HG03571 (cell line): ENCODE data around the gene RNU7-1.

Experiments
- ATAC-seq: cut with Tn5 transposase; IDR thresholded peaks from one replicate; pipeline ENCODE4 v1.9.1; 2021; ENCODE audit not compliant: unreplicated experiment

RNU7-1 gene

GRCh38 chr12:6936636-6937480 lies 6.8 kb upstream of the RNU7-1 start:
- peak; percentile 1 for ATAC-seq

- ATAC-seq = peak; percentile 79
Measured at GRCh38 chr12:6937481-6938352, 5.9 kb upstream of the RNU7-1 start.

GRCh38 chr12:6938353-6939190 lies 5.0 kb upstream of the RNU7-1 start:
- ATAC-seq = no peak

- no peak for ATAC-seq
Measured at GRCh38 chr12:6939191-6939540, 4.5 kb upstream of the RNU7-1 start.

GRCh38 chr12:6941267-6941666 lies 2.3 kb upstream of the RNU7-1 start:
- no peak for ATAC-seq

- ATAC-seq = no peak
Measured at GRCh38 chr12:6941782-6942181, 1.8 kb upstream of the RNU7-1 start.

- no peak for ATAC-seq
Measured at GRCh38 chr12:6942331-6942665, 1.3 kb upstream of the RNU7-1 start.

- peak; percentile 24 for ATAC-seq
Measured at GRCh38 chr12:6943389-6943721, 261 bp upstream of the RNU7-1 start.

GRCh38 chr12:6944381-6945186 lies 968 bp downstream of the RNU7-1 start:
- ATAC-seq = peak; percentile 41

- ATAC-seq = no peak
Measured at GRCh38 chr12:6945613-6946012, 2.0 kb downstream of the RNU7-1 start.

GRCh38 chr12:6946033-6946919 lies 2.7 kb downstream of the RNU7-1 start:
- no peak for ATAC-seq

GRCh38 chr12:6946920-6947374 lies 3.3 kb downstream of the RNU7-1 start:
- ATAC-seq = no peak

- no peak for ATAC-seq
Measured at GRCh38 chr12:6947615-6948014, 4.0 kb downstream of the RNU7-1 start.

GRCh38 chr12:6948873-6949594 lies 5.4 kb downstream of the RNU7-1 start:
- no peak for ATAC-seq

- ATAC-seq = no peak
Measured at GRCh38 chr12:6950401-6950801, 6.8 kb downstream of the RNU7-1 start.

- ATAC-seq = no peak
Measured at GRCh38 chr12:6950811-6951540, 7.4 kb downstream of the RNU7-1 start, which contains the start of gene PTPN6. Gene PTPN6, plus strand, starts transcription at chr12:6951356. Its CDS starts 157 bp downstream, at chr12:6951513.

- ATAC-seq = no peak
Measured at GRCh38 chr12:6951551-6952120, 8.0 kb downstream of the RNU7-1 start.
